GM12878 (cell line): ENCODE measurements around the gene LIFR. TPM values are rescaled to one million over a fixed set of nuclear protein-coding genes. Genes with fewer than 3 reads are reported as not detected.

ENCODE experiments used
- ATAC-seq: fragments of 200-7000 bp; cut with Tn5 transposase; 3 replicates; pipeline ENCODE4 v1.9.1; 2020; ENCODE audit warnings: mild to moderate bottlenecking, moderate library complexity
- BruUV-seq: library from RNA; stranded (reverse); fragments of 400-500 nt; replicated peaks from 2 replicates; lab custom pipeline; 2021; lab: Mats Ljungman, UMichigan
- CTCF ChIA-PET: fragments of 300-600 bp; sonication (Branson Sonifier 250); formaldehyde crosslinking; extraction: SDS; loops from one replicate; lab custom pipeline; 2021; ENCODE audit warnings: inconsistent platforms; lab: Yijun Ruan, JAX
- POLR2A ChIA-PET: fragments of 350-600 bp; formaldehyde crosslinking; extraction: SDS; loops from one replicate; lab custom pipeline; 2021; ENCODE audit warnings: inconsistent platforms; lab: Charles Lee
- RAD21 ChIA-PET: fragments of 300-600 bp; sonication (Branson Sonifier 250); formaldehyde crosslinking; loops from one replicate; lab custom pipeline; 2023; ENCODE audit warnings: antibody characterized with exemption; ENCODE audit not compliant: unreplicated experiment; lab: Charles Lee
- SMC1A ChIA-PET: fragments of 300-600 bp; sonication (Branson Sonifier 250); formaldehyde crosslinking; loops from one replicate; lab custom pipeline; 2023; ENCODE audit not compliant: unreplicated experiment, uncharacterized antibody; lab: Charles Lee
- DNase-seq: peaks from one replicate; pipeline ENCODE4 v3.0.0-alpha.2; 2011; ENCODE audit warnings: low read depth, low spot score
- FAIRE-seq: peaks from 3 replicates; lab custom pipeline; 2011; peaks lifted over from hg19 to GRCh38; lab: Jason Lieb, UNC
- H2AFZ ChIP-seq: 2 replicates; pipeline ENCODE4 v1.6.0; 2011; ENCODE audit warnings: low read depth, low read length, control low read depth; ENCODE audit not compliant: control insufficient read depth
- H3K27ac ChIP-seq: 2 replicates; pipeline ENCODE4 v1.5.1; 2011; ENCODE audit warnings: control low read depth; ENCODE audit not compliant: control insufficient read depth, insufficient read depth
- H3K27me3 ChIP-seq, 2 experiments: replicated peaks in 1 of 2; 2 replicates each; pipeline versions ENCODE4 v1.6.0 to v1.6.1; 2011; ENCODE audit warnings: low read length in 1 of 2; ENCODE audit not compliant: control insufficient read depth in 2 of 2, insufficient read depth in 2 of 2
- H3K36me3 ChIP-seq, 2 experiments: 2 replicates each; pipeline ENCODE4 v1.5.1; 2011; ENCODE audit warnings: low read length in 1 of 2; ENCODE audit not compliant: control insufficient read depth in 2 of 2, insufficient read depth in 2 of 2
- H3K4me1 ChIP-seq: 2 replicates; pipeline ENCODE4 v1.6.1; 2011; ENCODE audit warnings: mild to moderate bottlenecking, low read length, moderate library complexity, mixed read lengths; ENCODE audit not compliant: control insufficient read depth, insufficient read depth
- H3K4me2 ChIP-seq: 2 replicates; pipeline ENCODE4 v1.6.0; 2011; ENCODE audit warnings: control low read depth; ENCODE audit not compliant: control insufficient read depth, insufficient read depth
- H3K4me3 ChIP-seq: fragments of 200-600 bp; sonication (generic); 2 replicates; pipeline ENCODE4 v1.5.1; 2016
- H3K79me2 ChIP-seq: 2 replicates; pipeline ENCODE4 v1.6.0; 2011; ENCODE audit warnings: low read length; ENCODE audit not compliant: control insufficient read depth, insufficient read depth
- H3K9ac ChIP-seq: 2 replicates; pipeline ENCODE4 v1.8.0; 2011; ENCODE audit warnings: low read length, control low read depth, mixed read lengths; ENCODE audit not compliant: control insufficient read depth, insufficient read depth
- H3K9me3 ChIP-seq: replicated peaks from 3 replicates; pipeline ENCODE4 v1.5.1; 2011; ENCODE audit warnings: mild to moderate bottlenecking, low read length; ENCODE audit not compliant: control insufficient read depth, insufficient read depth
- H4K20me1 ChIP-seq: 2 replicates; pipeline ENCODE4 v1.6.0; 2011; ENCODE audit not compliant: control insufficient read depth, insufficient read depth
- CBX5 ChIP-seq: sonication (generic); IDR thresholded peaks from 2 replicates; pipeline ENCODE4 v1.6.1; 2016; ENCODE audit warnings: low read depth, moderate library complexity, mild to moderate bottlenecking, inconsistent platforms
- CHD1 ChIP-seq: IDR thresholded peaks from 2 replicates; pipeline ENCODE4 v1.6.1; 2012; ENCODE audit warnings: low read depth, low read length, improper control_type of control experiment
- EED ChIP-seq: sonication (generic); IDR thresholded peaks from 2 replicates; pipeline ENCODE4 v1.6.1; 2016; ENCODE audit warnings: antibody characterized with exemption, low read depth
- KDM1A ChIP-seq: fragments of 200-600 bp; sonication (generic); IDR thresholded peaks from 2 replicates; pipeline ENCODE4 v1.6.1; 2016; ENCODE audit warnings: borderline replicate concordance
- LARP7 ChIP-seq: fragments of 450-650 bp; IDR thresholded peaks from 2 replicates; pipeline ENCODE4 v1.6.1; 2017; ENCODE audit warnings: mild to moderate bottlenecking
- POLR2A ChIP-seq: IDR thresholded peaks from 2 replicates; pipeline ENCODE4 v1.6.1; 2011; ENCODE audit warnings: low read depth, mild to moderate bottlenecking, low read length
- RUNX3 ChIP-seq: IDR thresholded peaks from 2 replicates; pipeline ENCODE4 v1.6.1; 2012; ENCODE audit warnings: low read length, inconsistent platforms
- SMAD5 ChIP-seq: IDR thresholded peaks from 2 replicates; pipeline ENCODE4 v1.6.1; 2016; ENCODE audit warnings: antibody characterized with exemption, low read depth
- SRF ChIP-seq, 2 experiments: IDR thresholded peaks; 2 replicates each; pipeline ENCODE4 v1.6.1; 2011; ENCODE audit warnings: low read depth in 2 of 2, low read length in 2 of 2, mild to moderate bottlenecking in 1 of 2, moderate library complexity in 1 of 2
- TBL1XR1 ChIP-seq: IDR thresholded peaks from 2 replicates; pipeline ENCODE4 v1.6.1; 2012; ENCODE audit warnings: low read depth, low read length, improper control_type of control experiment
- YY1 ChIP-seq: IDR thresholded peaks from 2 replicates; pipeline ENCODE4 v1.6.1; 2011; ENCODE audit warnings: low read depth, mild to moderate bottlenecking, low read length
- WGBS: methylation state at CpG from one replicate; pipeline ENCODE4 v1.1.6; 2016; ENCODE audit warnings: low lambda C conversion rate; ENCODE audit not compliant: insufficient replicate concordance, insufficient coverage; ENCODE audit errors: missing lambda C conversion rate; 5-methylcytosine and 5-hydroxymethylcytosine counted together
- in situ Hi-C: fragments of 300-500 bp; cut with MboI; formaldehyde crosslinking; loops from 9 replicates; pipeline ENCODE4 v1.14.3; 2018; ENCODE audit warnings: mixed read lengths
- intact Hi-C: fragments of 100-400 bp; cut with micrococcal nuclease; formaldehyde crosslinking; loops from one replicate; pipeline ENCODE4 v1.14.2; 2022; ENCODE audit not compliant: unreplicated experiment
- polyA plus RNA-seq, 11 experiments: library from polyadenylated mRNA; depleted of rRNA in 4 of 11; unstranded in 6 of 11; stranded (reverse) in 5 of 11; fragments of >200 nt; fragmentation: Nextera tagmentation in 4 of 11; fragmentation: Illumina TruSeq in 1 of 11; extraction: Ambion mirVana in 4 of 11; extraction: Trizol in 1 of 11; gene quantifications; 1 replicate in 1 of 11; 2 replicates in 10 of 11; pipeline versions ENCODE4 v1.2.1 to v1.2.3, GENCODE V29; 2011 to 2016; ENCODE audit warnings: inconsistent platforms in 2 of 11, missing spikeins in 2 of 11, low read depth in 1 of 11
- total RNA-seq, 4 experiments: library from RNA; depleted of rRNA in 3 of 4; stranded (reverse); fragments of >200 nt in 3 of 4; fragmentation: Illumina TruSeq in 1 of 4; extraction: Trizol in 1 of 4; gene quantifications; 2 replicates each; pipeline versions ENCODE4 v1.2.1 to v1.2.3, GENCODE V29; 2013 to 2021
- TF ChIP-seq, protein P1 (sequence below): fragments of 450-650 bp; formaldehyde crosslinking; IDR thresholded peaks from 2 replicates; pipeline ENCODE4 v1.4.0; 2020; ENCODE audit warnings: mild to moderate bottlenecking, moderate library complexity
- TF ChIP-seq, protein P2 (sequence below): IDR thresholded peaks from 2 replicates; pipeline ENCODE4 v1.6.1; 2012; ENCODE audit warnings: low read length, inconsistent platforms

LIFR gene
- total and polyA plus RNA-seq, 10 of the 15 experiments (the other 5 are each of a cell fraction or from before 2014, with no cell fraction given): 0.10 TPM; not detected in 9

DNA sequence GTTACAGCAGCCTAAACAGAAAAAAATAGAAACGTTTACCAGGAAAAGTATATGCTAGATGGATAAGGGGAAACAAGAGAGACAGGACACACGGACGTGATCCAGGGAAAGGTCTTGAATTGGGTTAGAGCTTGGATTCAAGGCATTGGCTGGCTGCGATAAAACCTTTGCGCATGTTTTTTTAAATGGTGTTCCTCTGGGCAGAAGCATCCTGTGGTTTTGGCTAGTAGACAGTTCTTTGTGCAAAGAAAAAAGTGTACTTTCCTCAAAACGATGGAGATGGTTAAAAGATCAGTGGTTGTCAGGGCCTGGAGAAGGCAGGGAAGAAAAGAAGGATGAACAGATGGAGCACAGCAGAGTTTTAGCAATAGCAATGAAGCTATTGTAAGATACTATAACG is 37.5 kb upstream of the LIFR start:
- H3K79me2 ChIP-seq: no peaks in the 10 kb centered on the region
- H3K4me1 ChIP-seq: no peaks in the 10 kb centered on the region
- no peak for TF ChIP-seq SMAD5
- TF ChIP-seq YY1: no peak
- TF ChIP-seq LARP7: no peak
- TF ChIP-seq RUNX3: no peak
- TF ChIP-seq, all 136 proteins: peak for 0
- no peak for ATAC-seq
- H2AFZ ChIP-seq: no peak overlapping the region
- H3K4me3 ChIP-seq: no peak overlapping the region
- H3K4me2 ChIP-seq: no peak overlapping the region
- H4K20me1 ChIP-seq: no peaks in the 10 kb centered on the region
- H3K27ac ChIP-seq: no peak overlapping the region
- RAD21 ChIA-PET: no interaction called here
- WGBS: 34% methylated on average over 7 of the region's 7 CpGs
- H3K36me3 ChIP-seq: no peaks in the 10 kb centered on the region
- BruUV-seq: no TSS peak
- no peaks in the 10 kb centered on the region; a peak in 1 of 4 replicates for H3K27me3 ChIP-seq
- POLR2A ChIA-PET: no interaction called here
- DNase-seq: no peak
- no peak overlapping the region for H3K9ac ChIP-seq
- in situ Hi-C loops: no loop called here
- CTCF ChIA-PET: interaction anchor here (1.2 kb wide), 1 partner anchor 152 kb away, joined by 5 read pairs; no protein-coding TSS in a partner anchor
- no peak for FAIRE-seq
- H3K9me3 ChIP-seq: no peaks in the 10 kb centered on the region
- SMC1A ChIA-PET: no interaction called here
- intact Hi-C loops: no loop called here

DNA sequence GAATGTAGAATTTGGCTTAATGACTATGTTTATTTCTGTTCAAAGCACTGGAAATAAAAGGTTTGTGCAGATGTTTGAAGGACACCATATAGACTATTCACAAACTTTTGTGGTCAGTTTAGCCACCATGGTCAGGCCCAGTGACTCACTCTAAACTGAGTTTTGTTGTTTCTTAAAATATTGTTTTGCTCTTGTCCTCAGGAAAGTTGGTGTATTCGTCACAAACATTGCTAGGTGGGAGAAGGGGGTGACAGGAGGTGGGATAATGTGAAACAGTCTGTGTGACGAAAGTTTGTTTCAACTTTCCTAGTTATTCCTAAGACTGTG is 35.0 kb upstream of the LIFR start:
- intact Hi-C loops (no loop called here), in situ Hi-C loops (no loop called here)
- Histone ChIP-seq H3K27me3 (no peaks in the 10 kb centered on the region; a peak in 1 of 4 replicates), H3K9me3 (no peaks in the 10 kb centered on the region), H2AFZ (no peak overlapping the region), H3K4me1 (no peaks in the 10 kb centered on the region), H3K27ac (no peak overlapping the region), H3K4me3 (no peak overlapping the region), H3K36me3 (no peaks in the 10 kb centered on the region), H3K4me2 (no peak overlapping the region), H4K20me1 (no peaks in the 10 kb centered on the region), H3K79me2 (no peaks in the 10 kb centered on the region), H3K9ac (no peak overlapping the region)
- ATAC-seq: no peak
- TF ChIP-seq CBX5 (no peak), CHD1 (no peak), TBL1XR1 (no peak), EED (no peak), SRF (IDR thresholded peaks at IDR 0.05; ENCODE audit: low read depth in 2 of 2, low read length in 2 of 2) (no peak), POLR2A (no peak), KDM1A (no peak)
- TF ChIP-seq, protein P1, sequence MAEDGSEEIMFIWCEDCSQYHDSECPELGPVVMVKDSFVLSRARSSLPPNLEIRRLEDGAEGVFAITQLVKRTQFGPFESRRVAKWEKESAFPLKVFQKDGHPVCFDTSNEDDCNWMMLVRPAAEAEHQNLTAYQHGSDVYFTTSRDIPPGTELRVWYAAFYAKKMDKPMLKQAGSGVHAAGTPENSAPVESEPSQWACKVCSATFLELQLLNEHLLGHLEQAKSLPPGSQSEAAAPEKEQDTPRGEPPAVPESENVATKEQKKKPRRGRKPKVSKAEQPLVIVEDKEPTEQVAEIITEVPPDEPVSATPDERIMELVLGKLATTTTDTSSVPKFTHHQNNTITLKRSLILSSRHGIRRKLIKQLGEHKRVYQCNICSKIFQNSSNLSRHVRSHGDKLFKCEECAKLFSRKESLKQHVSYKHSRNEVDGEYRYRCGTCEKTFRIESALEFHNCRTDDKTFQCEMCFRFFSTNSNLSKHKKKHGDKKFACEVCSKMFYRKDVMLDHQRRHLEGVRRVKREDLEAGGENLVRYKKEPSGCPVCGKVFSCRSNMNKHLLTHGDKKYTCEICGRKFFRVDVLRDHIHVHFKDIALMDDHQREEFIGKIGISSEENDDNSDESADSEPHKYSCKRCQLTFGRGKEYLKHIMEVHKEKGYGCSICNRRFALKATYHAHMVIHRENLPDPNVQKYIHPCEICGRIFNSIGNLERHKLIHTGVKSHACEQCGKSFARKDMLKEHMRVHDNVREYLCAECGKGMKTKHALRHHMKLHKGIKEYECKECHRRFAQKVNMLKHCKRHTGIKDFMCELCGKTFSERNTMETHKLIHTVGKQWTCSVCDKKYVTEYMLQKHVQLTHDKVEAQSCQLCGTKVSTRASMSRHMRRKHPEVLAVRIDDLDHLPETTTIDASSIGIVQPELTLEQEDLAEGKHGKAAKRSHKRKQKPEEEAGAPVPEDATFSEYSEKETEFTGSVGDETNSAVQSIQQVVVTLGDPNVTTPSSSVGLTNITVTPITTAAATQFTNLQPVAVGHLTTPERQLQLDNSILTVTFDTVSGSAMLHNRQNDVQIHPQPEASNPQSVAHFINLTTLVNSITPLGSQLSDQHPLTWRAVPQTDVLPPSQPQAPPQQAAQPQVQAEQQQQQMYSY (CRISPR knock-in tag): no peak
- TF ChIP-seq, protein P2, sequence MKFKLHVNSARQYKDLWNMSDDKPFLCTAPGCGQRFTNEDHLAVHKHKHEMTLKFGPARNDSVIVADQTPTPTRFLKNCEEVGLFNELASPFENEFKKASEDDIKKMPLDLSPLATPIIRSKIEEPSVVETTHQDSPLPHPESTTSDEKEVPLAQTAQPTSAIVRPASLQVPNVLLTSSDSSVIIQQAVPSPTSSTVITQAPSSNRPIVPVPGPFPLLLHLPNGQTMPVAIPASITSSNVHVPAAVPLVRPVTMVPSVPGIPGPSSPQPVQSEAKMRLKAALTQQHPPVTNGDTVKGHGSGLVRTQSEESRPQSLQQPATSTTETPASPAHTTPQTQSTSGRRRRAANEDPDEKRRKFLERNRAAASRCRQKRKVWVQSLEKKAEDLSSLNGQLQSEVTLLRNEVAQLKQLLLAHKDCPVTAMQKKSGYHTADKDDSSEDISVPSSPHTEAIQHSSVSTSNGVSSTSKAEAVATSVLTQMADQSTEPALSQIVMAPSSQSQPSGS: no peak
- POLR2A ChIA-PET: no interaction called here
- RAD21 ChIA-PET: no interaction called here
- no TSS peak for BruUV-seq
- FAIRE-seq: no peak
- 5% methylated on average over 2 of the region's 2 CpGs for WGBS
- CTCF ChIA-PET: interaction anchor here (0.5 kb wide), 1 partner anchor 14 kb away, joined by 3 read pairs; no protein-coding TSS in a partner anchor
- no peak for DNase-seq
- SMC1A ChIA-PET: no interaction called here
